DND-41 (cell line): ENCODE data around the gene WDR11.

Experiments used
- CTCF ChIP-seq: IDR thresholded peaks from 2 replicates; pipeline ENCODE4 v1.5.1; 2012; ENCODE audit warnings: borderline replicate concordance, low read length, moderate library complexity, mild to moderate bottlenecking; ENCODE audit not compliant: poor library complexity, severe bottlenecking; ENCODE audit errors: extremely low read depth
- EZH2 ChIP-seq: IDR thresholded peaks from 3 replicates; pipeline ENCODE4 v1.6.1; 2012; ENCODE audit warnings: borderline replicate concordance, low read depth, mild to moderate bottlenecking, moderate library complexity, low read length, inconsistent platforms; ENCODE audit not compliant: severe bottlenecking

GRCh38 chr10:120945182-120945581 lies 94.0 kb downstream of the WDR11 start:
- TF ChIP-seq CTCF (no peak), EZH2 (no peak)
